Neuronal stem cell (in vitro differentiated cells): ENCODE data around the gene SLC28A2.
"Not testable (repeated sequence)": the region's sequence is repeated elsewhere in the genome, so short reads cannot be mapped to it uniquely, and the experiment has no call there.

Source experiments
- DNase-seq: peaks from one replicate; pipeline ENCODE4 v3.0.0-alpha.2; 2013; ENCODE audit warnings: low spot score
- H2AFZ ChIP-seq: one replicate; pipeline ENCODE4 v1.6.1; 2013; ENCODE audit warnings: mild to moderate bottlenecking, low read length, inconsistent platforms
- H2AK5ac ChIP-seq: 2 replicates; pipeline ENCODE4 v1.6.1; 2013; ENCODE audit warnings: low read depth, mild to moderate bottlenecking, inconsistent platforms, low read length, moderate library complexity, mixed read lengths
- H2BK120ac ChIP-seq: 2 replicates; pipeline ENCODE4 v1.6.1; 2013; ENCODE audit warnings: low read depth, mild to moderate bottlenecking, inconsistent platforms, low read length, moderate library complexity, mixed read lengths
- H2BK12ac ChIP-seq: one replicate; pipeline ENCODE4 v1.6.1; 2013; ENCODE audit warnings: low read length, inconsistent platforms
- H2BK15ac ChIP-seq: 2 replicates; pipeline ENCODE4 v1.6.1; 2013; ENCODE audit warnings: mild to moderate bottlenecking, low read length, inconsistent platforms, mixed read lengths
- H2BK5ac ChIP-seq: one replicate; pipeline ENCODE4 v1.6.1; 2013; ENCODE audit warnings: inconsistent platforms, mild to moderate bottlenecking, low read length, moderate library complexity
- H3K14ac ChIP-seq: one replicate; pipeline ENCODE4 v1.6.1; 2013; ENCODE audit warnings: low read length, inconsistent platforms
- H3K18ac ChIP-seq: 2 replicates; pipeline ENCODE4 v1.6.1; 2013; ENCODE audit warnings: low read length, inconsistent platforms
- H3K23ac ChIP-seq: 2 replicates; pipeline ENCODE4 v1.6.1; 2013; ENCODE audit warnings: low read depth, mild to moderate bottlenecking, mixed read lengths, low read length, inconsistent platforms; ENCODE audit not compliant: poor library complexity
- H3K27ac ChIP-seq: replicated peaks from 3 replicates; pipeline ENCODE4 v1.5.1; 2013; ENCODE audit warnings: low read length, inconsistent platforms
- H3K27me3 ChIP-seq, 3 experiments: 2 replicates each; pipeline ENCODE4 v1.6.1; 2013; ENCODE audit warnings: low read length in 3 of 3, mild to moderate bottlenecking in 2 of 3, inconsistent platforms in 1 of 3, low read depth in 1 of 3, mixed read lengths in 1 of 3, moderate library complexity in 1 of 3; ENCODE audit not compliant: control insufficient read depth in 3 of 3, insufficient read depth in 3 of 3
- H3K36me3 ChIP-seq, 2 donors: replicated peaks in 1 of 2; 2 replicates each; pipeline ENCODE4 v1.6.1; 2013; ENCODE audit warnings: low read length in 2 of 2; ENCODE audit not compliant: control insufficient read depth in 2 of 2, insufficient read depth in 2 of 2
- H3K4ac ChIP-seq: 2 replicates; pipeline ENCODE4 v1.6.1; 2013; ENCODE audit warnings: inconsistent platforms, mild to moderate bottlenecking, low read length, moderate library complexity
- H3K4me1 ChIP-seq, 2 donors: 1 replicate in 1 of 2; 2 replicates in 1 of 2; pipeline ENCODE4 v1.6.1; 2013; ENCODE audit warnings: low read length in 2 of 2, low read depth in 1 of 2; ENCODE audit not compliant: control insufficient read depth in 2 of 2, insufficient read depth in 1 of 2
- H3K4me2 ChIP-seq: one replicate; pipeline ENCODE4 v1.6.1; 2013; ENCODE audit warnings: mild to moderate bottlenecking, low read length, inconsistent platforms; ENCODE audit not compliant: insufficient read depth, poor library complexity, severe bottlenecking
- H3K4me3 ChIP-seq, 2 donors: 2 replicates each; pipeline ENCODE4 v1.5.1; 2013; ENCODE audit warnings: low read length in 2 of 2, mild to moderate bottlenecking in 2 of 2, inconsistent platforms in 1 of 2, moderate library complexity in 1 of 2
- H3K79me1 ChIP-seq: one replicate; pipeline ENCODE4 v1.6.1; 2013; ENCODE audit warnings: low read depth, mild to moderate bottlenecking, inconsistent platforms, low read length, moderate library complexity
- H3K9ac ChIP-seq: one replicate; pipeline ENCODE4 v1.6.1; 2013; ENCODE audit warnings: mild to moderate bottlenecking, low read depth, low read length, inconsistent platforms; ENCODE audit not compliant: poor library complexity
- H3K9me3 ChIP-seq, 2 donors: replicated peaks in 1 of 2; 2 replicates each; pipeline versions ENCODE3 to v1.6.1; 2013; ENCODE audit warnings: low read length in 2 of 2, mild to moderate bottlenecking in 2 of 2, inconsistent platforms in 1 of 2, low read depth in 1 of 2, mixed read lengths in 1 of 2, moderate library complexity in 1 of 2; ENCODE audit not compliant: control insufficient read depth in 2 of 2, insufficient read depth in 1 of 2
- H4K8ac ChIP-seq: one replicate; pipeline ENCODE4 v1.6.1; 2013; ENCODE audit warnings: low read depth, mild to moderate bottlenecking, inconsistent platforms, low read length, moderate library complexity
- H4K91ac ChIP-seq: one replicate; pipeline ENCODE4 v1.6.1; 2013; ENCODE audit warnings: low read length, low read depth, mild to moderate bottlenecking, inconsistent platforms; ENCODE audit not compliant: poor library complexity
- WGBS, 2 donors: extraction: QIAGEN DNeasy Blood & Tissue Kit; methylation state at CpG; one replicate each; pipeline ENCODE4 v1.1.7; 2013; ENCODE audit warnings: missing lambda C conversion rate in 2 of 2, mixed read lengths in 1 of 2; ENCODE audit not compliant: insufficient read length in 2 of 2, insufficient replicate concordance in 1 of 2; ENCODE audit errors: extremely low coverage in 2 of 2; 5-methylcytosine and 5-hydroxymethylcytosine counted together

Gene SLC28A2

DNA sequence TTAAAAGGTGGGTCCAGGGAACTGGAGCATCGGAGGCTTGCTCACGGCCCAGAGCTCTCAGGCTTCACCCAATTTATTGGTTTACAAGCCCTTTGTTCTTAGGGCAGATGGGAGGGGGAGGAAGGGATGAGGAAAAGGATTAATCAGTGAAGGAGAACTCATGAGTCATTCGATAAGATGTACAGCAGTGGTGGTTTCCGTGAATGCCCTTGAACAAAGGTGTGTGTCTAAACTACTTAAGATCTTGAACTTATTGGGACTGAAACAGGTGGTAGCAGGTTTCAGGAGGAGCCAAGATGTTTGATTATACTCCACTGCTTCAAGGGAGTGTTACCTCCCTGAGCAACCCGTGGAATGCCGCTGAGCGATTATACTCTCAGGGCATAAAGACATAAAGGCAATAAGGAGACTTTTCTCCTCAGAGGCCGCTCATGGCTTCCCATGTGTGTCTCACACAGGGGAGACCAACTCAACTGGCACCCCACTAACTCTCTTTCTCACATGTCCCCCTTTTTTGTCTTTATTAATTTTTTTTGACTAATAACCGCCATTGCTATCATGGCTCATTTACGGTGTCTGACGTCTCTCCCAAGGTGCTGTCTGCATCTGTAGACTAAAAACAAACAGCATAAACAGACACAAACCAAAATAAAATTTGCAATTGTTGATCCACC lies 17.3 kb upstream of the SLC28A2 start:
- no peak overlapping the region for H4K91ac ChIP-seq
- no peak overlapping the region for H2BK12ac ChIP-seq
- H3K4me2 ChIP-seq = no peak overlapping the region
- H3K18ac ChIP-seq = no peak overlapping the region
- H4K8ac ChIP-seq = no peak overlapping the region
- no peak overlapping the region for H3K9ac ChIP-seq
- DNase-seq = no peak
- no peak overlapping the region for H2BK120ac ChIP-seq
- no peaks in the 10 kb centered on the region for H3K79me1 ChIP-seq
- H3K27me3 ChIP-seq = peaks cover 0 to 3% (median 0%) of the 10 kb centered on the region in 3 experiments
- H3K4me3 ChIP-seq = no peak overlapping the region
- no peaks in the 10 kb centered on the region for H3K4me1 ChIP-seq
- no peaks in the 10 kb centered on the region for H3K36me3 ChIP-seq
- H3K27ac ChIP-seq = no peak overlapping the region
- WGBS, 2 donors = no CpG with 5 or more reads among the region's 11 CpGs
- H3K9me3 ChIP-seq = no peaks in the 10 kb centered on the region
- H2AK5ac ChIP-seq = no peak overlapping the region
- H2BK5ac ChIP-seq = no peak overlapping the region
- no peak overlapping the region for H2AFZ ChIP-seq
- no peak overlapping the region for H3K23ac ChIP-seq
- H3K4ac ChIP-seq = no peak overlapping the region
- no peak overlapping the region for H2BK15ac ChIP-seq
- no peak overlapping the region for H3K14ac ChIP-seq

DNA sequence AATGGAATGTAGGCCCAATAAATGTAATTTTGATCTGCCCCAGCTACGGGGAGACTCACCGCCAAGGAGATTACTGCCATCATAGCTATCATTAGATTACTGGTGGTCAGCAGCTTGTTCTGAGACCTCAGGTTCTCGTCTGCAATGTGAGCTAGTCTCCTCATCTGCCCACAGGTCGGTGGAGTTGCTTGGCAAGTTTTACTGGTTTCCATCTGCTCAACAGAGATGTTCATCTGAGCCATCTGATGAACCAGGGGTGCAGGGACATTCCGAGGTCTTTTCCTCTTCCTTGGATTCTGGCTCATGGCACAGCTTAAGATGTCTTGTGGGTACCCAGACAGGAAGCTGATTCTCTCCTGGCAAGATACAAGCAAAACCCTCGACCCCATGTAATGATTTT lies 15.2 kb upstream of the SLC28A2 start:
- not testable (repeated sequence) for H3K4me1 ChIP-seq, H3K4ac ChIP-seq, H2BK15ac ChIP-seq, H3K27me3 ChIP-seq, H2BK5ac ChIP-seq, H2AK5ac ChIP-seq, H3K23ac ChIP-seq, H3K9me3 ChIP-seq, H4K8ac ChIP-seq, H3K9ac ChIP-seq, H2BK12ac ChIP-seq, H3K36me3 ChIP-seq, H3K79me1 ChIP-seq, H4K91ac ChIP-seq, H3K18ac ChIP-seq, H3K27ac ChIP-seq, DNase-seq, H2AFZ ChIP-seq, H3K4me3 ChIP-seq, H2BK120ac ChIP-seq, H3K4me2 ChIP-seq, H3K14ac ChIP-seq
- no CpG with 5 or more reads among the region's 6 CpGs for WGBS, 2 donors

DNA sequence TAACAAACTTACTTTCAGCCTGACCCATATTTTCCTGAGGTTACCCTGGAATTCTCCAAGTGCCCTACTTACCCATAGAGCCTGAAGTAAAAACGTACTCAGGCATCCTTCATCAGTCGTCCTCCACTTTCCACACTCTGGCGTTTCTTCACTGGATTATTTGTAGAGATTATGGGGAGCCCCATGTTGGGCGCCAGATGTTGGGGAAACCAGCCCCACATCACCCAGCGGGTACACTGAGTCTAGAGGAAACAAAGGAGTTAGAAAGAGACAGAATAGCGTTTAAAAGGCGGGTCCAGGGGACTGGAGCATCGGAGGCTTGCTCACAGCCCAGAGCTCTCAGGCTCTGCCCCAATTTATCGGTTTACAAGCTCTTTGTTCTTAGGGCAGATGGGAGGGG lies 9.7 kb upstream of the SLC28A2 start:
- peak; percentile 6 for DNase-seq

DNA sequence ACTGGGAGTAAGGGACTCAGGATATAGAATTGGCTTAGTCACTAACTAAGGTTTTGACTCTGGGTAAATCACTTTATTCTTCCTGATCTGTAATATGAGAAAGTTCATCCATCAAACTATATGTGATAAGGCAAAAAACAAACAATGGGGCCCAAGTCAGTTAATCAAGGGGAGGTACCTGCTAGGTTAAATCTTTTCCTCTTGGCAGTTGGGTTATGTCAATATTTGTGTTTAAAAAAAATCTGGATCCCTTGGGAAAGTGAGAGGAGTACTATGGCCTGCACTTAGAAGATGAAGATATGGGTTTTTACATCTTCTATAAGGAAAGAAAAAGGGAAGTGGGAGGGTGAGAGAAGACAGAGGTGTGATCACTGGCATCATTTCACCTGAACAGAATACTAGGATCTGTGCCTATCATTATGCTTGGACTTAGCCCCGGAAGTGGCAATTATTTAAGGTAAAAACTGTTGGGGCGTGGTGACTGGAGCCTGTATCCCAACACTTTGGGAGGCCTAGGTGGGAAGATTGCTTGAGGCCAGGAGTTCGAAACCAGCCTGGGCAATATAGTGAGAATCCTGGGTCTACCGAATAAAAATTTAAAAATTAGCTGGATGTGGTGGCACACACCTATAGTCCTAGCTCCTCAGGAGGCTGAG lies 2.8 kb upstream of the SLC28A2 start:
- H2BK15ac ChIP-seq = no peak overlapping the region
- H4K91ac ChIP-seq = no peak overlapping the region
- no peaks in the 10 kb centered on the region for H3K36me3 ChIP-seq
- no peak overlapping the region for H2AK5ac ChIP-seq
- H2BK12ac ChIP-seq = no peak overlapping the region
- H3K27me3 ChIP-seq = no peaks in the 10 kb centered on the region
- peaks cover 2% of the 10 kb centered on the region for H3K79me1 ChIP-seq
- no peak overlapping the region for H3K4ac ChIP-seq
- no peaks in the 10 kb centered on the region for H3K4me1 ChIP-seq
- H3K27ac ChIP-seq = no peak overlapping the region
- H3K9ac ChIP-seq = no peak overlapping the region
- no peak overlapping the region for H2BK5ac ChIP-seq
- peaks cover 0 to 4% of the 10 kb centered on the region in 2 donors for H3K9me3 ChIP-seq
- H3K14ac ChIP-seq = no peak overlapping the region
- no CpG with 5 or more reads among the region's 4 CpGs for WGBS, 2 donors
- H3K18ac ChIP-seq = no peak overlapping the region
- H4K8ac ChIP-seq = no peak overlapping the region
- no peak overlapping the region for H3K4me3 ChIP-seq
- H3K4me2 ChIP-seq = no peak overlapping the region
- no peak overlapping the region for H2BK120ac ChIP-seq
- no peak for DNase-seq
- no peak overlapping the region for H2AFZ ChIP-seq
- no peak overlapping the region for H3K23ac ChIP-seq

More for the DNA sequence above, 9.7 kb upstream of the SLC28A2 start:
- Histone ChIP-seq H3K27me3 (no peaks in the 10 kb centered on the region), H3K23ac (no peak overlapping the region), H2BK120ac (no peak overlapping the region), H3K4me2 (no peak overlapping the region), H2BK15ac (no peak overlapping the region), H3K4ac (no peak overlapping the region), H3K27ac (no peak overlapping the region), H3K36me3 (no peaks in the 10 kb centered on the region), H3K18ac (no peak overlapping the region), H2AK5ac (no peak overlapping the region), H3K79me1 (no peaks in the 10 kb centered on the region), H2BK12ac (no peak overlapping the region), H4K8ac (no peak overlapping the region), H3K14ac (no peak overlapping the region), H3K4me1 (no peaks in the 10 kb centered on the region), H2BK5ac (no peak overlapping the region), H3K4me3 (no peak overlapping the region), H4K91ac (no peak overlapping the region), H3K9me3 (peaks cover 7 to 13% of the 10 kb centered on the region in 2 donors), H3K9ac (no peak overlapping the region), H2AFZ (no peak overlapping the region)
- no CpG with 5 or more reads among the region's 9 CpGs for WGBS, 2 donors
